Ectodermal cell (in vitro differentiated cells): Measurements from ENCODE around the gene CREM.

Experiments
- H3K27ac ChIP-seq: 2 replicates; pipeline ENCODE4 v1.7.0; 2013; ENCODE audit warnings: mild to moderate bottlenecking, low read depth, low read length; ENCODE audit not compliant: insufficient read depth, poor library complexity, severe bottlenecking
- H3K27me3 ChIP-seq: 2 replicates; pipeline ENCODE4 v1.7.0; 2013; ENCODE audit warnings: mild to moderate bottlenecking, low read length; ENCODE audit not compliant: insufficient read depth, control insufficient read depth, poor library complexity, severe bottlenecking
- H3K36me3 ChIP-seq: one replicate; pipeline ENCODE4 v1.7.0; 2013; ENCODE audit warnings: low read length; ENCODE audit not compliant: control insufficient read depth, insufficient read depth
- H3K4me1 ChIP-seq: one replicate; pipeline ENCODE4 v1.7.0; 2013; ENCODE audit warnings: low read length; ENCODE audit not compliant: control insufficient read depth, insufficient read depth
- H3K4me3 ChIP-seq: 2 replicates; pipeline ENCODE4 v1.7.0; 2013; ENCODE audit warnings: low read depth, low read length, control low read depth; ENCODE audit not compliant: insufficient read depth
- H3K9me3 ChIP-seq: 2 replicates; pipeline ENCODE4 v1.7.0; 2013; ENCODE audit warnings: mild to moderate bottlenecking, low read length, moderate library complexity; ENCODE audit not compliant: control insufficient read depth
- WGBS, 2 experiments: methylation state at CpG; one replicate each; pipeline ENCODE4 v1.1.7; 2013; ENCODE audit warnings: missing lambda C conversion rate in 2 of 2; 5-methylcytosine and 5-hydroxymethylcytosine counted together

Gene CREM

GRCh38 chr10:35096312-35096711, 30.3 kb upstream of the CREM start:
- 88 to 89% methylated on average over 2 of the region's 2 CpGs for WGBS, 2 experiments
- no peak overlapping the region for H3K27ac ChIP-seq
- no peaks in the 10 kb centered on the region for H3K36me3 ChIP-seq
- H3K27me3 ChIP-seq, result no peaks in the 10 kb centered on the region
- no peak overlapping the region for H3K4me3 ChIP-seq
- H3K9me3 ChIP-seq, result no peaks in the 10 kb centered on the region
- H3K4me1 ChIP-seq, result no peaks in the 10 kb centered on the region

DNA sequence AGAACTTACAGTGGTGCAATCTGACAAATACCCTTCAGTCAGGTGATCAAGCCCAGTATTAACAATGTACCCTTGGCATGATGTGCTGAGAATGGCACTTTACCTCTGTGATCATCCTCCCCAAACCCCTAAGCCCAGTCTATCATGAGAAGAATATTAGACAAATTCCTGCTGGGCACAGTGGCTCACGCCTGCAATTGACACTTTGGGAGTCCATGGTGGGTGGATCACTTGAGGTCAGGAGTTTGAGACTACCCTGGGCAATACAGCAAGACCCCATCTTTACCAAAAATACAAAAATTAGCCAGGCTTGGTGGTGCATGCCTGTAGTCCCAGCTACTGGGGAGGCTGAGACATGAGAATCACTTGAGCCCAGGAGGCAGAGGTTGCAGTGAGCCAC, 29.1 kb upstream of the CREM start:
- WGBS, 2 experiments, result 77 to 86% methylated on average over 1 of the region's 1 CpG
- H3K27me3 ChIP-seq, result no peaks in the 10 kb centered on the region
- H3K4me3 ChIP-seq, result no peak overlapping the region
- no peaks in the 10 kb centered on the region for H3K9me3 ChIP-seq
- no peaks in the 10 kb centered on the region for H3K36me3 ChIP-seq
- H3K27ac ChIP-seq, result no peak overlapping the region
- no peaks in the 10 kb centered on the region for H3K4me1 ChIP-seq

GRCh38 chr10:35103882-35104281, 22.8 kb upstream of the CREM start:
- Histone ChIP-seq H3K27me3 (no peaks in the 10 kb centered on the region), H3K27ac (no peak overlapping the region), H3K36me3 (no peaks in the 10 kb centered on the region), H3K4me1 (no peaks in the 10 kb centered on the region), H3K4me3 (no peak overlapping the region), H3K9me3 (no peaks in the 10 kb centered on the region)
- 76 to 82% methylated on average over 7 of the region's 7 CpGs for WGBS, 2 experiments

GRCh38 chr10:35112571-35112970, 14.1 kb upstream of the CREM start:
- WGBS, 2 experiments, result 90 to 95% methylated on average over 4 of the region's 4 CpGs
- no peaks in the 10 kb centered on the region for H3K9me3 ChIP-seq
- H3K36me3 ChIP-seq, result no peaks in the 10 kb centered on the region
- no peaks in the 10 kb centered on the region for H3K27me3 ChIP-seq
- H3K4me1 ChIP-seq, result no peaks in the 10 kb centered on the region
- H3K27ac ChIP-seq, result no peak overlapping the region
- no peak overlapping the region for H3K4me3 ChIP-seq

DNA sequence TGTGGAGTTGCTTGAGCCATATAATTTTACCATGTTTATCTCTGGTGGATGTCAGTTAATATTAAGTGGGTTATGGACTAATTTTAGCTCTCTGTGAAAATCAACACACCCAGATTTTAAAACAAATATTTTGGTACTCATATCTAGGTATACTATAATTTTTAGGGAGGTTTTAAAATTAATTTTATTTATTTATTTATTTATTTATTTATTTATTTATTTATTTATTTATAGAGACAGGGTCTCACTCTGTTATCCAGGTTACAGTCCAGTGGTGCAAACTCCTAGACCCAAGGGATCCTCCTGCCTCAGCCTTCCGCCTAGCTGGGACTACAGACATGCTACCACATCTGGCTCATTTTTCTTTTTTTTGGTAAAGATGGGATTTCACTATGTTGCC, 7.3 kb upstream of the CREM start:
- Histone ChIP-seq H3K9me3 (no peaks in the 10 kb centered on the region), H3K27me3 (no peaks in the 10 kb centered on the region), H3K36me3 (no peaks in the 10 kb centered on the region), H3K4me1 (no peaks in the 10 kb centered on the region), H3K27ac (no peak overlapping the region), H3K4me3 (no peak overlapping the region)
- WGBS, 2 experiments, result 73 to 92% methylated on average over 1 of the region's 1 CpG

- Histone ChIP-seq H3K36me3 (no peaks in the 10 kb centered on the region), H3K9me3 (no peaks in the 10 kb centered on the region), H3K4me3 (no peak overlapping the region), H3K4me1 (no peaks in the 10 kb centered on the region), H3K27ac (no peak overlapping the region), H3K27me3 (no peaks in the 10 kb centered on the region)
- 89 to 93% methylated on average over 6 of the region's 6 CpGs for WGBS, 2 experiments
These were observed 2.1 kb upstream of the CREM start for GRCh38 chr10:35124540-35124939.

DNA sequence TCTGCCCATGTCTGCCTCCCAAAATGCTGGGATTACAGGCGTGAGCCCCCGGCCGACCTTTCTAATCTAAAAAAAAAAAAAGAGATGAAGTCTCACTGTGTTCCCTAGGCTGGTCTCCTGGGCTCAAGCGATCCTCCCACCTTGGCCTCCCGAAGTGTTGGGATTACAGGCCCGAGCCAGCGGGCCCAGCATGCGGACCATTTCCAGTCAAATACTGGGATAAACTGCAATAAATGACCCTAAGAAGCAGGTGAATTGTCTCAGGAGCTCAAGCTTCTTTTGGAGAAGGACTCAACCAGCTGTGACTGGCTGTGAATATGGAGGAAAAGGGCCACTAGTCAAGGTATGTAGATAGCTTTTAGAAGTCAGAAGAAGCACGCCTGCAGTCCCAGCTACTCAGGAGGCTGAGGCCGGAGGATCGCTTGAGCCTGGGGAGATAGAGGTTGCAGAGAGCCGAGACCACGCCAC, 550 bp upstream of the CREM start:
- 85 to 88% methylated on average over 13 of the region's 13 CpGs for WGBS, 2 experiments

GRCh38 chr10:35127289-35127891, 744 bp downstream of the CREM start:
- H3K27me3 ChIP-seq, result no peaks in the 10 kb centered on the region
- H3K27ac ChIP-seq, result peak overlapping the region; percentile 98
- H3K4me1 ChIP-seq, result no peaks in the 10 kb centered on the region
- no peaks in the 10 kb centered on the region for H3K9me3 ChIP-seq
- WGBS, 2 experiments, result 0% methylated on average over 56 of the region's 56 CpGs
- H3K36me3 ChIP-seq, result no peaks in the 10 kb centered on the region
- peak overlapping the region; percentile 82 for H3K4me3 ChIP-seq

More for the DNA sequence above, 550 bp upstream of the CREM start:
- Histone ChIP-seq H3K27me3 (no peaks in the 10 kb centered on the region), H3K4me1 (no peaks in the 10 kb centered on the region), H3K9me3 (no peaks in the 10 kb centered on the region), H3K4me3 (peak overlapping the region; percentile 49), H3K36me3 (no peaks in the 10 kb centered on the region), H3K27ac (peak overlapping the region; percentile 63)

DNA sequence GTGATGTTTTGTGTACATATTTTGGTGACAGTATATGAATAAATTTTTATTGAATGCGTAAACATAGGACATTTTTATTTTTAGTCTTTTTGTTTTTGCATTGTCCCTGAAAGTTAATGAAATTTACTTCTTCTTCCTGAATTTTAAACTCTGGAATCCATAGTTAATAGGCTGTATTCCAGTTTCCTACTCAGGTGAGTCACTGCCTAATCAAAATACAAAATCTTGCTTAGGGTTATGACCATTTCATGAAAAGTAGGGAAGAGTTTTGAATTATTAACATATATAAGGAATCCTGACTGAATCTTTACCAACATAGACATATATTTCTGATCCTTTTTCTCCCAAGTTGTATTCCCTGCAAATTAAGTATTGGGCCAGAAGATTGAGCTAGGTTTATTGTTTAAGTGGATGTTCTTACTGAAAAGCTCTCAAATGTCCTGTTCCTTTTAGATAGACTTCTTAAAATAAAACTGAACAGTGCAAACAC, 2.6 kb downstream of the CREM start:
- Histone ChIP-seq H3K4me1 (no peaks in the 10 kb centered on the region), H3K27ac (no peak overlapping the region), H3K9me3 (no peaks in the 10 kb centered on the region), H3K36me3 (no peaks in the 10 kb centered on the region), H3K27me3 (no peaks in the 10 kb centered on the region), H3K4me3 (no peak overlapping the region)
- 100% methylated on average over 1 of the region's 1 CpG for WGBS, 2 experiments

DNA sequence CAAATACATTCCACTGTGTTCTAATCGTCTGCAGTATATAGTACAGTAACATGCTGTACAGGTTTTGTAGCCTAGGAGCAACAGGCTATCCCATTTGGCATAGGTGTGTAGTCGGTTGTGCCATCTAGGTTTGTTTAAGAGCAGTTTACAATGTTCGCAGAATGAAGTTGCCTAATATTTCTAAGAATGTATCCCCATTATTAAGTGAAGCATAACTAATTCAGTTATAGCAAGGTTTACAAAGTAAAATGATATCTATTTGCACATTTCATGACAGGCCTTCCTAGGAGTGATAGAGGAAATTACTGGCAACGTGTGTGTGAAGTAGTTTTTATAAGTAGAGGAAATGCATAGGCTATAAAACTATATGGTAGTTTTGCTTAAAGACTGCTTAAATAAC, 4.0 kb downstream of the CREM start:
- Histone ChIP-seq H3K9me3 (no peaks in the 10 kb centered on the region), H3K36me3 (no peaks in the 10 kb centered on the region), H3K4me3 (no peak overlapping the region), H3K27me3 (no peaks in the 10 kb centered on the region), H3K27ac (no peak overlapping the region), H3K4me1 (no peaks in the 10 kb centered on the region)
- WGBS, 2 experiments, result 89 to 96% methylated on average over 3 of the region's 4 CpGs
